ENCODE measurements around the gene HSBP1.

The HSBP1 gene

GRCh38 chr16:83847371-83848225 lies 39.8 kb downstream of the HSBP1 start:
- no peaks in the 10 kb centered on the region for H3K36me3 ChIP-seq (ENCODE audit: control insufficient read depth, insufficient read depth, low read length)

GRCh38 chr16:83849421-83849820 lies 41.6 kb downstream of the HSBP1 start:
- WGBS, 2 experiments: 57 to 60% methylated on average over 6 of the region's 6 CpGs
- no peak overlapping the region for H3K27ac ChIP-seq (ENCODE audit: insufficient read depth, low read depth, low read length, poor library complexity, severe bottlenecking)
- H3K36me3 ChIP-seq (ENCODE audit: control insufficient read depth, insufficient read depth, low read length): no peaks in the 10 kb centered on the region
- no peaks in the 10 kb centered on the region for H3K9me3 ChIP-seq (ENCODE audit: control insufficient read depth, low read length)
- no peak overlapping the region for H3K4me3 ChIP-seq (ENCODE audit: insufficient read depth, low read depth, low read length)
- peaks cover 3% of the 10 kb centered on the region for H3K4me1 ChIP-seq (ENCODE audit: control insufficient read depth, insufficient read depth, low read length)
- H3K27me3 ChIP-seq (ENCODE audit: control insufficient read depth, insufficient read depth, low read length, poor library complexity, severe bottlenecking): no peaks in the 10 kb centered on the region

More at GRCh38 chr16:83847371-83848225, 39.8 kb downstream of the HSBP1 start:
- 90 to 96% methylated on average over 12 to 14 of the region's 14 CpGs for WGBS, 2 experiments
- Histone ChIP-seq H3K27me3 (ENCODE audit: control insufficient read depth, insufficient read depth, low read length, poor library complexity, severe bottlenecking) (no peaks in the 10 kb centered on the region), H3K4me3 (ENCODE audit: insufficient read depth, low read depth, low read length) (no peak overlapping the region), H3K9me3 (ENCODE audit: control insufficient read depth, low read length) (no peaks in the 10 kb centered on the region), H3K27ac (ENCODE audit: insufficient read depth, low read depth, low read length, poor library complexity, severe bottlenecking) (no peak overlapping the region), H3K4me1 (ENCODE audit: control insufficient read depth, insufficient read depth, low read length) (peaks cover 13% of the 10 kb centered on the region)

DNA sequence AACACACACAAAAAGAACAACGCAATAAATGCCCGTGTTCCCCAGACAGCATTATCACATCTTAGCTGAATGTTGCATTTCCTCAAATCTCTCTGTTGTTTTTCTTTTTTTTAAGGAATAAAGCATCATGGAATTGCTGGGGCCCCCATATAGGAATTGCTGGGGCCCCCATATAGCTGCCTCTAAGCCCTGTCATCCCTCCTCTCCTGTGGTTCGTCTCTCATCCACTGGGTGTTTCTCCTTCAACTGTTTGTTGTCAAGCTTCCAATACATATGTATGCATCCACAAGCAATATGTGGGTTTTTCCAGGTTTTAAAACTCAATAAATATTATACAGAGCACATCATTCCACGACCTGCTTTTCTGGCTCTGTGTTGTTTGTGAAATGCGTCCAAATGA lies 43.2 kb downstream of the HSBP1 start:
- H3K4me1 ChIP-seq (ENCODE audit: control insufficient read depth, insufficient read depth, low read length): no peaks in the 10 kb centered on the region
- no peak overlapping the region for H3K4me3 ChIP-seq (ENCODE audit: insufficient read depth, low read depth, low read length)
- no peaks in the 10 kb centered on the region for H3K36me3 ChIP-seq (ENCODE audit: control insufficient read depth, insufficient read depth, low read length)
- H3K27me3 ChIP-seq (ENCODE audit: control insufficient read depth, insufficient read depth, low read length, poor library complexity, severe bottlenecking): no peaks in the 10 kb centered on the region
- 90 to 99% methylated on average over 5 of the region's 5 CpGs for WGBS, 2 experiments
- no peaks in the 10 kb centered on the region for H3K9me3 ChIP-seq (ENCODE audit: control insufficient read depth, low read length)
- H3K27ac ChIP-seq (ENCODE audit: insufficient read depth, low read depth, low read length, poor library complexity, severe bottlenecking): no peak overlapping the region

DNA sequence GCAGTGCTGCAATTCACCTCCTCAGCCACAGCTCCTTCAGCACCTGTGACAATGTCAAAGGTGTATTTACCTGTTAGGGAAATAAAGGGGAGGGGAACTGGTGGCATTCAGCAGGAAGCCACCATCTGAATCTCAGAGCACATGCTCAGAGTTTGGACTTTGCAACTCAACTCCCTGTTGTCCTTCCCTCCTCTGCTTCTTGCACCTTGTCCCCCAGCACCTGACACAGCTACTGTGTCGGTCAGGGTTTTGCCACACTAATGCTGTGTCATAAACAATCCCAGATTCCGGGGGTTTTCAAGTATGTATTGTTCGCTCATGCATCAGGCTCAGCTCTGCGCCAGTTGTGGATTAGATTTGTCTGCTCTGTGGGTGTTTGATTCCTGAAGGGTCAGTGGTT lies 43.7 kb downstream of the HSBP1 start:
- no peaks in the 10 kb centered on the region for H3K4me1 ChIP-seq (ENCODE audit: control insufficient read depth, insufficient read depth, low read length)
- H3K4me3 ChIP-seq (ENCODE audit: insufficient read depth, low read depth, low read length): no peak overlapping the region
- H3K9me3 ChIP-seq (ENCODE audit: control insufficient read depth, low read length): no peaks in the 10 kb centered on the region
- no peak overlapping the region for H3K27ac ChIP-seq (ENCODE audit: insufficient read depth, low read depth, low read length, poor library complexity, severe bottlenecking)
- H3K27me3 ChIP-seq (ENCODE audit: control insufficient read depth, insufficient read depth, low read length, poor library complexity, severe bottlenecking): no peaks in the 10 kb centered on the region
- H3K36me3 ChIP-seq (ENCODE audit: control insufficient read depth, insufficient read depth, low read length): no peaks in the 10 kb centered on the region
- 94 to 98% methylated on average over 4 of the region's 4 CpGs for WGBS, 2 experiments

DNA sequence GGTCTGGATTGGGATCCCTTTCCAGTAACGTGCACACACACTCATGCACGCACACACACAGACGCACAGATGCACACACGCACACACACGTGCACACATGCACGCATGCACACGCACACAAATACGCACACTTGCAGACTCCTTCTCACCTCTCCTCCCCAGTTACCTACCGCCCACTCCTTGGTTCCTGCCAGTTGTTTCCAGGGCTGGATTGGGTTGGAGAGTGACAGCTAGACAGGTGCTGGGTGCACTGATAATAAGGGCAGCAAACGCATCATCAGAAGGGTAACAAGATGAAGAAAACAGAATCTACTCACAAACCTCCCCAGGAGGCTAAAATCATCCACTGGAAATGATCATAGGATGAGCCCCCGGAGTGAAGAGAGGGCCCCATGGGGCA lies 45.0 kb downstream of the HSBP1 start:
- no peaks in the 10 kb centered on the region for H3K36me3 ChIP-seq (ENCODE audit: control insufficient read depth, insufficient read depth, low read length)
- no peak overlapping the region for H3K4me3 ChIP-seq (ENCODE audit: insufficient read depth, low read depth, low read length)
- H3K27me3 ChIP-seq (ENCODE audit: control insufficient read depth, insufficient read depth, low read length, poor library complexity, severe bottlenecking): no peaks in the 10 kb centered on the region
- 84 to 86% methylated on average over 11 of the region's 11 CpGs for WGBS, 2 experiments
- no peaks in the 10 kb centered on the region for H3K4me1 ChIP-seq (ENCODE audit: control insufficient read depth, insufficient read depth, low read length)
- H3K9me3 ChIP-seq (ENCODE audit: control insufficient read depth, low read length): no peaks in the 10 kb centered on the region
- H3K27ac ChIP-seq (ENCODE audit: insufficient read depth, low read depth, low read length, poor library complexity, severe bottlenecking): no peak overlapping the region

DNA sequence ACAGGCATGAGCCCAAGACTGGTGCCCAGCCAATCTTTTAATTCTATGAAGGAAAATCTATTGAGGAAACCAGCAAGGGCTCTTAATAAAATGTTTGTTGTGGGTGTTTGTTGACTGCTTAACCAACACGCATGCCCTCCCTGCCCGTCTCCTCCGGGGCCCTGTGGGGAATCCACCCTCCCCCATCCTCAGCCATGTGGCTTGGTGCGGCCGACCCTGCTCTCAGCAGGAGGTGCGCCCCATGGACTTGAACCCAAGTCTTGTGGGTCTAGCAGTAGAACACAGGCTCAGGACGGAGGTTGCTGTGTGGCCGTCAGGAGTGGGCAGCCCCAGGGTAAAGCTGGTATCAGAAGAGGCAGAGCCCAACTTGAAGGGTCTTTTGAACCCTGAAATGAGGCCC lies 46.1 kb downstream of the HSBP1 start:
- Histone ChIP-seq H3K36me3 (ENCODE audit: control insufficient read depth, insufficient read depth, low read length) (no peaks in the 10 kb centered on the region), H3K9me3 (ENCODE audit: control insufficient read depth, low read length) (no peaks in the 10 kb centered on the region), H3K4me1 (ENCODE audit: control insufficient read depth, insufficient read depth, low read length) (no peaks in the 10 kb centered on the region), H3K27me3 (ENCODE audit: control insufficient read depth, insufficient read depth, low read length, poor library complexity, severe bottlenecking) (no peaks in the 10 kb centered on the region), H3K4me3 (ENCODE audit: insufficient read depth, low read depth, low read length) (no peak overlapping the region), H3K27ac (ENCODE audit: insufficient read depth, low read depth, low read length, poor library complexity, severe bottlenecking) (no peak overlapping the region)
- WGBS, 2 experiments: 95 to 96% methylated on average over 8 of the region's 8 CpGs

GRCh38 chr16:83854420-83854819 lies 46.6 kb downstream of the HSBP1 start:
- Histone ChIP-seq H3K9me3 (ENCODE audit: control insufficient read depth, low read length) (no peaks in the 10 kb centered on the region), H3K27me3 (ENCODE audit: control insufficient read depth, insufficient read depth, low read length, poor library complexity, severe bottlenecking) (no peaks in the 10 kb centered on the region), H3K4me1 (ENCODE audit: control insufficient read depth, insufficient read depth, low read length) (no peaks in the 10 kb centered on the region), H3K36me3 (ENCODE audit: control insufficient read depth, insufficient read depth, low read length) (no peaks in the 10 kb centered on the region), H3K27ac (ENCODE audit: insufficient read depth, low read depth, low read length, poor library complexity, severe bottlenecking) (no peak overlapping the region), H3K4me3 (ENCODE audit: insufficient read depth, low read depth, low read length) (no peak overlapping the region)
- WGBS, 2 experiments: 91 to 93% methylated on average over 9 of the region's 9 CpGs

DNA sequence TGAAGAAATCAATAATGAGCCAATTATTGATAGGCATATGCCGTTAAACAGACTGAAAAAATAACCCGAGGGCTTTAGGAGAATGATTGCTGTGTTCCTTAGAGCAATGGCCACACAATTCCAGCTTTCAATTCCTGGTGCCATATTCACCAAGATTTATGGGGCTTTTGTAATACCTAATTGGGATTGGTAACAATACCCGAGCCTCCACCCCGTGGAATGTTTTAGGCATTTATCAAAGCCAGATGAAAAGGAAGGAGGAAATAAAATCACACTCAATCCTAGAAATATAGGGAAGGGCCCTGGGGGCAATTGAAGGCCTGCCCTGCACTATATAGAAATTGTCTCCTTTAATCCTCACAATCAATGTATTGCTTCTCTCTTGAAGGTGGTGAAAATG lies 49.0 kb downstream of the HSBP1 start:
- Histone ChIP-seq H3K4me3 (ENCODE audit: insufficient read depth, low read depth, low read length) (no peak overlapping the region), H3K27me3 (ENCODE audit: control insufficient read depth, insufficient read depth, low read length, poor library complexity, severe bottlenecking) (no peaks in the 10 kb centered on the region), H3K4me1 (ENCODE audit: control insufficient read depth, insufficient read depth, low read length) (no peaks in the 10 kb centered on the region), H3K9me3 (ENCODE audit: control insufficient read depth, low read length) (no peaks in the 10 kb centered on the region), H3K27ac (ENCODE audit: insufficient read depth, low read depth, low read length, poor library complexity, severe bottlenecking) (no peak overlapping the region), H3K36me3 (ENCODE audit: control insufficient read depth, insufficient read depth, low read length) (no peaks in the 10 kb centered on the region)
- 88 to 89% methylated on average over 4 of the region's 4 CpGs for WGBS, 2 experiments

GRCh38 chr16:83859265-83859664 lies 51.5 kb downstream of the HSBP1 start:
- 85 to 89% methylated on average over 8 of the region's 8 CpGs for WGBS, 2 experiments
- Histone ChIP-seq H3K9me3 (ENCODE audit: control insufficient read depth, low read length) (no peaks in the 10 kb centered on the region), H3K36me3 (ENCODE audit: control insufficient read depth, insufficient read depth, low read length) (no peaks in the 10 kb centered on the region), H3K4me1 (ENCODE audit: control insufficient read depth, insufficient read depth, low read length) (no peaks in the 10 kb centered on the region), H3K4me3 (ENCODE audit: insufficient read depth, low read depth, low read length) (no peak overlapping the region), H3K27me3 (ENCODE audit: control insufficient read depth, insufficient read depth, low read length, poor library complexity, severe bottlenecking) (no peaks in the 10 kb centered on the region), H3K27ac (ENCODE audit: insufficient read depth, low read depth, low read length, poor library complexity, severe bottlenecking) (no peak overlapping the region)

- Histone ChIP-seq H3K4me1 (ENCODE audit: control insufficient read depth, insufficient read depth, low read length) (no peaks in the 10 kb centered on the region), H3K9me3 (ENCODE audit: control insufficient read depth, low read length) (no peaks in the 10 kb centered on the region), H3K27me3 (ENCODE audit: control insufficient read depth, insufficient read depth, low read length, poor library complexity, severe bottlenecking) (no peaks in the 10 kb centered on the region), H3K27ac (ENCODE audit: insufficient read depth, low read depth, low read length, poor library complexity, severe bottlenecking) (no peak overlapping the region), H3K36me3 (ENCODE audit: control insufficient read depth, insufficient read depth, low read length) (no peaks in the 10 kb centered on the region), H3K4me3 (ENCODE audit: insufficient read depth, low read depth, low read length) (no peak overlapping the region)
- WGBS, 2 experiments: 90 to 92% methylated on average over 7 of the region's 7 CpGs
Observed at GRCh38 chr16:83862661-83863060, 54.9 kb downstream of the HSBP1 start.

Data from ectodermal cell (in vitro differentiated cells).